Measurements from ENCODE around the gene CLDND2. TPM values are rescaled to one million over a fixed set of nuclear protein-coding genes. Genes with fewer than 3 reads are reported as not detected.

Gene CLDND2
- total RNA-seq, 2 donors from 2014 or later: not detected

DNA sequence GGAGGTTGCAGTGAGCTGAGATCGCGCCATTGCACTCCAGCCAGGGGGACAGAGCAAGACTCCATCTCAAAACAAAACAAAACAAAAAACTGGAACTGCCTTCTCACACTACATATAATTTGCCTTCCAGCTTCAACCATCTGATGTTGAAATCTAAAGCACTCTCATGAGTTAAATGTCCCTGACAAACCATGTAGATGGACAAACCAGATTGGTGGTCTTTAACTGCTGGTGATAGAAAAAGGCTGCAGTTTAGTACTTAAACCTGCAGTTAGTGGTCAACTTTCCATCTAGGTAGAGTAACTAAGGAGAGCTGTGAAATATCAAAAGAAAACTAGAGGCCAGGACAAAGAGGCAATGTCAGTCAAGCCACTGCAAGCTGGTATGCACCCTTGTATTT, 27.4 kb upstream of the CLDND2 start:
- DNase-seq (ENCODE audit: low spot score): no peak
- TF ChIP-seq, protein P1, sequence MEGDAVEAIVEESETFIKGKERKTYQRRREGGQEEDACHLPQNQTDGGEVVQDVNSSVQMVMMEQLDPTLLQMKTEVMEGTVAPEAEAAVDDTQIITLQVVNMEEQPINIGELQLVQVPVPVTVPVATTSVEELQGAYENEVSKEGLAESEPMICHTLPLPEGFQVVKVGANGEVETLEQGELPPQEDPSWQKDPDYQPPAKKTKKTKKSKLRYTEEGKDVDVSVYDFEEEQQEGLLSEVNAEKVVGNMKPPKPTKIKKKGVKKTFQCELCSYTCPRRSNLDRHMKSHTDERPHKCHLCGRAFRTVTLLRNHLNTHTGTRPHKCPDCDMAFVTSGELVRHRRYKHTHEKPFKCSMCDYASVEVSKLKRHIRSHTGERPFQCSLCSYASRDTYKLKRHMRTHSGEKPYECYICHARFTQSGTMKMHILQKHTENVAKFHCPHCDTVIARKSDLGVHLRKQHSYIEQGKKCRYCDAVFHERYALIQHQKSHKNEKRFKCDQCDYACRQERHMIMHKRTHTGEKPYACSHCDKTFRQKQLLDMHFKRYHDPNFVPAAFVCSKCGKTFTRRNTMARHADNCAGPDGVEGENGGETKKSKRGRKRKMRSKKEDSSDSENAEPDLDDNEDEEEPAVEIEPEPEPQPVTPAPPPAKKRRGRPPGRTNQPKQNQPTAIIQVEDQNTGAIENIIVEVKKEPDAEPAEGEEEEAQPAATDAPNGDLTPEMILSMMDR (IDR thresholded peaks at IDR 0.05): no peak
- Histone ChIP-seq H3K4me1 (peaks cover 0 to 11% of the 10 kb centered on the region in 2 donors), H3K4me3 (no peak overlapping the region), H3K36me3 (no peaks in the 10 kb centered on the region), H3K9me3 (no peaks in the 10 kb centered on the region), H3K27ac (no peak overlapping the region), H3K27me3 (no peaks in the 10 kb centered on the region)

DNA sequence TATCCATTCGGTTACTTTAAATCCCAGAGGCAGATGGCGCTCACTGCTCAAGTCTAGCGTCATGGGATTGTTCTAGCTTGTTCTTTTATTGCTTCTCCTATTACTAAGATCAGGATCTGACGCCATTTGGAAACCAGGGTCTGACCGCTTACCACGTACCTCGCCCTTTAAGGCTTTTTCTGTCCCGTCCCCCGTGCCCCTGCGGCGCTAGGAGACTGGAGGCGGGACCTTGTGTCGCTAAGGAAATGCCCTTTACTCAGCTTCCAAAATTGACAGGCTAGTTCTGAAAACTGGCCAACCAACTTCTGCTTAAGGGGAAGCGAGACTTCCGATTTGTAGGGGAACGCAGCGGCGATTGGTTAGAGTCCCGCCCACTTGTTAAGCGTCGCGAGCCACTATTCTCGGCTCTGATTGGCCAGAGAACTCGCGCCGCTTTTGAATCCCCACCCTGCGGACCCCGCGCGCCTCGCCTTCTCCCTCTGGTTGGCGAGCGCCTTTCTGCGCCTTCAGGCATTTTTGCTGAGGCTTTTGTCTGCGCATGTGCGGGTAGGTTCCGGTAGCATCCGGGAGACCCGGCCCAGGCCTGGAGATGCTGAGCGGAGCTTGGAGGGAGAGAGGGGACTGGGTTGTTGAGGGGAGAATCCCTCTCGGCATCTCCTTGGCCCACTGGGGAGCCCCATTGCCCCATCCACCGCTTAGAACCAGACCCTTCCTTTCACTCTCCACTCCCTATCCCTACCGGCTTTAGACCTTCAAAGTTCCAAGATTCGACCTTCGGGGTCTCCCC, 25.4 kb upstream of the CLDND2 start:
- H3K4me3 ChIP-seq: peak overlapping the region; percentile 26 to 46
- peak overlapping the region; percentile 73 to 74 for H3K27ac ChIP-seq
- no peaks in the 10 kb centered on the region for H3K36me3 ChIP-seq
- H3K9me3 ChIP-seq: no peaks in the 10 kb centered on the region
- no peaks in the 10 kb centered on the region for H3K27me3 ChIP-seq
- H3K4me1 ChIP-seq: peaks cover 0 to 11% of the 10 kb centered on the region in 2 donors
- TF ChIP-seq, protein P1 (IDR thresholded peaks at IDR 0.05): no peak
- DNase-seq (ENCODE audit: low spot score): peak; percentile 95

GRCh38 chr19:51392701-51393100, 23.9 kb upstream of the CLDND2 start:
- H3K4me1 ChIP-seq: peaks cover 0 to 11% of the 10 kb centered on the region in 2 donors
- H3K27me3 ChIP-seq: no peaks in the 10 kb centered on the region
- TF ChIP-seq, protein P1 (IDR thresholded peaks at IDR 0.05): no peak
- no peaks in the 10 kb centered on the region for H3K9me3 ChIP-seq
- no peak overlapping the region for H3K4me3 ChIP-seq
- no peak for DNase-seq (ENCODE audit: low spot score)
- no peaks in the 10 kb centered on the region for H3K36me3 ChIP-seq
- H3K27ac ChIP-seq: no peak overlapping the region

DNA sequence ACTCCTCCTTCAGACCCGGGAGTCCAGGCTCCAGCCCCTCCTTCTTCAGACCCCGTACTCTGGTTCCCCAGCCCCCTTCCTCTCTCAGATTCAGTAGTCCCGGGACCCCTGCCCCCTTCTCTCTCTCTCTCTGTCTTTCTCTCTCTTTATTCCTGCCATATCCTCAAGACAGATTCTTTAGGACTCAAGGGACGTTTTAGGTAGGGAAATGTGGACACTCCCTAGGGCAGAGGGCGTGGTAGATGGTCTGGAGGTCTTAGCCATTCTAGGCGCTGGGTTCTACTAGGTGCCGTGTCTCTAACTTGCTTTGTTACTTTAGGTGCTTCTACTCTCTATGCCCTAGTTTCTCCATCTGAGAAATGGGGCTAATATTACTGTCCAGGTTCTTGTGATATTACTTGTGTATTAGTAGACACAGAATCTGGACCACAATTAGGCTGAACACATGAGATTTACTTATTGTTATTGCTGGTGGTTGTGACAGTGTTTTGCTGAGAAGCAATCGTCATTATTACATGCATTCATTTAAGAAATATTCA, 22.3 kb upstream of the CLDND2 start:
- TF ChIP-seq, protein P1 (IDR thresholded peaks at IDR 0.05): no peak
- H3K27ac ChIP-seq: no peak overlapping the region
- H3K4me3 ChIP-seq: no peak overlapping the region
- no peak for DNase-seq (ENCODE audit: low spot score)
- H3K36me3 ChIP-seq: no peaks in the 10 kb centered on the region
- H3K27me3 ChIP-seq: no peaks in the 10 kb centered on the region
- no peaks in the 10 kb centered on the region for H3K9me3 ChIP-seq
- peaks cover 0 to 11% of the 10 kb centered on the region in 2 donors for H3K4me1 ChIP-seq

DNA sequence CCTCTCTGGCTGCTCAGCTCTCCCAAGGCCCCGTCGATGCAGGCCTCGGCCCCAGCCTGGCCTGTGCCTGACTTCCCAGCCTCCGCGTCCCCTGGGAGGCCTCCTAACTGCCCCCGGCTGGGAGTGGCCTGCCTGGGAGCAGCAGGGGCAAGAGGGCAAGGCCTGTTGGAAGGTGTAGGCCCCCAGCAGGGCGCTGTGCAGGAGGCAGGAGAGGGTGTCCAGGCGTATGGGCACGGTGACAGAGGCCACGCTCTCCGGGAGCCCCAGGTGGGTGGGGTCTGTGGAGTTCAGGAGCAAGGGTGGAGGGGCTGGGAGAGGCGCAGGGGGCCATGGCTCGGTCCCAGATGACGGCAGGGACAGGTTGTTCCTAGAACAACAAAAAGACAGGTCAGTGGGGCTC, 20.3 kb upstream of the CLDND2 start:
- no peak overlapping the region for H3K4me3 ChIP-seq
- H3K27me3 ChIP-seq: no peaks in the 10 kb centered on the region
- DNase-seq (ENCODE audit: low spot score): no peak
- H3K27ac ChIP-seq: no peak overlapping the region
- no peaks in the 10 kb centered on the region for H3K36me3 ChIP-seq
- peaks cover 0 to 4% of the 10 kb centered on the region in 2 donors for H3K4me1 ChIP-seq
- TF ChIP-seq, protein P1 (IDR thresholded peaks at IDR 0.05): no peak
- no peaks in the 10 kb centered on the region for H3K9me3 ChIP-seq
